IMR-90 (cell line): Measurements from ENCODE around the gene DRD5. TPM values are rescaled to one million over a fixed set of nuclear protein-coding genes. Genes with fewer than 3 reads are reported as not detected.

Experiments
- ATAC-seq: fragments of 200-7000 bp; cut with Tn5 transposase; 2 replicates; pipeline ENCODE4 v1.9.1; 2020; ENCODE audit warnings: low read depth, mild to moderate bottlenecking, moderate library complexity
- BruUV-seq: library from RNA; stranded (reverse); fragments of 400-500 nt; replicated peaks from 2 replicates; lab custom pipeline; 2021; lab: Mats Ljungman, UMichigan
- CTCF ChIA-PET: fragments of 300-600 bp; formaldehyde crosslinking; extraction: SDS; loops from one replicate; lab custom pipeline; 2021; ENCODE audit warnings: antibody characterized with exemption; lab: Yijun Ruan, JAX
- POLR2A ChIA-PET: fragments of 300-600 bp; sonication (Branson Sonifier 250); formaldehyde crosslinking; loops from one replicate; lab custom pipeline; 2022; ENCODE audit warnings: antibody characterized with exemption; ENCODE audit not compliant: unreplicated experiment; lab: Charles Lee
- DNase-seq: peaks from one replicate; pipeline ENCODE4 v3.0.0; 2013
- H2AFZ ChIP-seq: replicated peaks from 2 replicates; pipeline ENCODE3; 2013; ENCODE audit warnings: low read length, mild to moderate bottlenecking; ENCODE audit not compliant: poor library complexity
- H2AK5ac ChIP-seq: 2 replicates; pipeline ENCODE4 v1.6.1; 2013; ENCODE audit warnings: low read depth, low read length, inconsistent platforms
- H2AK9ac ChIP-seq: replicated peaks from 2 replicates; pipeline ENCODE3; 2013; ENCODE audit warnings: mild to moderate bottlenecking, low read depth, low read length, moderate library complexity; ENCODE audit not compliant: poor library complexity
- H2BK120ac ChIP-seq: 2 replicates; pipeline ENCODE4 v1.6.1; 2013; ENCODE audit warnings: low read depth, low read length, inconsistent platforms
- H2BK15ac ChIP-seq: 3 replicates; pipeline ENCODE4 v1.6.1; 2013; ENCODE audit warnings: low read depth, low read length, inconsistent platforms
- H2BK20ac ChIP-seq: 2 replicates; pipeline ENCODE4 v1.6.1; 2013; ENCODE audit warnings: low read depth, mild to moderate bottlenecking, inconsistent platforms, low read length, moderate library complexity
- H2BK5ac ChIP-seq: 2 replicates; pipeline ENCODE4 v1.6.1; 2013; ENCODE audit warnings: mild to moderate bottlenecking, low read depth, low read length, inconsistent platforms; ENCODE audit not compliant: poor library complexity, severe bottlenecking
- H3K14ac ChIP-seq: replicated peaks from 2 replicates; pipeline ENCODE4 v1.6.1; 2013; ENCODE audit warnings: low read depth, low read length, inconsistent platforms
- H3K18ac ChIP-seq: 2 replicates; pipeline ENCODE4 v1.6.1; 2013; ENCODE audit warnings: low read depth, low read length, control low read depth
- H3K23ac ChIP-seq: 2 replicates; pipeline ENCODE4 v1.6.1; 2013; ENCODE audit warnings: low read depth, low read length, inconsistent platforms
- H3K27ac ChIP-seq: 2 replicates; pipeline ENCODE4 v1.5.1; 2013; ENCODE audit warnings: mild to moderate bottlenecking, control low read depth, low read length; ENCODE audit not compliant: insufficient read depth
- H3K27me3 ChIP-seq: 2 replicates; pipeline ENCODE4 v1.6.1; 2013; ENCODE audit warnings: low read length; ENCODE audit not compliant: control insufficient read depth, insufficient read depth
- H3K36me3 ChIP-seq: 2 replicates; pipeline ENCODE4 v1.6.1; 2013; ENCODE audit warnings: low read length, mixed read lengths; ENCODE audit not compliant: control insufficient read depth, insufficient read depth
- H3K4ac ChIP-seq: 2 replicates; pipeline ENCODE4 v1.6.1; 2013; ENCODE audit warnings: low read depth, low read length, inconsistent platforms
- H3K4me1 ChIP-seq: 2 replicates; pipeline ENCODE4 v1.6.1; 2013; ENCODE audit warnings: low read length, mixed read lengths; ENCODE audit not compliant: control insufficient read depth, insufficient read depth
- H3K4me2 ChIP-seq: 2 replicates; pipeline ENCODE4 v1.6.1; 2013; ENCODE audit warnings: low read depth, mild to moderate bottlenecking, control low read depth, low read length, moderate library complexity
- H3K4me3 ChIP-seq: 2 replicates; pipeline ENCODE4 v1.5.1; 2013; ENCODE audit warnings: low read depth, mild to moderate bottlenecking, control low read depth, low read length, moderate library complexity; ENCODE audit not compliant: insufficient read depth
- H3K56ac ChIP-seq: 2 replicates; pipeline ENCODE4 v1.6.1; 2013; ENCODE audit warnings: low read length, inconsistent platforms; ENCODE audit not compliant: insufficient read depth; ENCODE audit errors: extremely low read depth
- H3K79me1 ChIP-seq, 2 experiments: 2 replicates each; pipeline ENCODE4 v1.6.1; 2013; ENCODE audit warnings: low read length in 2 of 2, inconsistent platforms in 1 of 2, low read depth in 1 of 2
- H3K9ac ChIP-seq: 2 replicates; pipeline ENCODE4 v1.6.1; 2013; ENCODE audit warnings: low read depth, low read length, control low read depth
- H3K9me1 ChIP-seq: 2 replicates; pipeline ENCODE4 v1.6.1; 2013; ENCODE audit warnings: low read length, inconsistent platforms; ENCODE audit not compliant: insufficient read depth
- H3K9me3 ChIP-seq: 2 replicates; pipeline ENCODE4 v1.6.1; 2013; ENCODE audit warnings: low read length; ENCODE audit not compliant: control insufficient read depth, insufficient read depth
- H4K20me1 ChIP-seq: 2 replicates; pipeline ENCODE4 v1.6.1; 2013; ENCODE audit warnings: low read length, inconsistent platforms; ENCODE audit not compliant: insufficient read depth
- H4K5ac ChIP-seq: 2 replicates; pipeline ENCODE4 v1.6.1; 2013; ENCODE audit warnings: mild to moderate bottlenecking, low read depth, low read length, control low read depth
- H4K8ac ChIP-seq, 2 experiments: 2 replicates each; pipeline ENCODE4 v1.6.1; 2013; ENCODE audit warnings: low read depth in 2 of 2, low read length in 2 of 2, control low read depth in 1 of 2, inconsistent platforms in 1 of 2
- H4K91ac ChIP-seq: 2 replicates; pipeline ENCODE4 v1.6.1; 2013; ENCODE audit warnings: low read depth, low read length, inconsistent platforms; ENCODE audit not compliant: insufficient read depth
- BHLHE40 ChIP-seq: fragments of 150-350 bp; IDR thresholded peaks from 2 replicates; pipeline ENCODE4 v1.6.1; 2016; ENCODE audit warnings: mild to moderate bottlenecking, low read depth, low read length
- CEBPB ChIP-seq: IDR thresholded peaks from 2 replicates; pipeline ENCODE4 v1.6.1; 2012; ENCODE audit warnings: low read depth, low read length, improper control_type of control experiment
- CHD1 ChIP-seq: IDR thresholded peaks from 2 replicates; pipeline ENCODE4 v1.6.1; 2012; ENCODE audit warnings: low read depth, low read length, improper control_type of control experiment
- CTCF ChIP-seq: conservative IDR thresholded peaks from 2 replicates; pipeline ENCODE4 v1.5.1; 2012; ENCODE audit warnings: mild to moderate bottlenecking, low read depth, low read length, improper control_type of control experiment
- FOS ChIP-seq: fragments of 150-350 bp; IDR thresholded peaks from 2 replicates; pipeline ENCODE4 v1.6.1; 2016; ENCODE audit warnings: low read depth, low read length
- MAFK ChIP-seq: IDR thresholded peaks from 2 replicates; pipeline ENCODE4 v1.6.1; 2012; ENCODE audit warnings: low read depth, low read length, improper control_type of control experiment
- MAZ ChIP-seq: IDR thresholded peaks from 2 replicates; pipeline ENCODE4 v1.6.1; 2012; ENCODE audit warnings: low read depth, mild to moderate bottlenecking, low read length, improper control_type of control experiment, moderate library complexity, borderline replicate concordance
- MXI1 ChIP-seq: IDR thresholded peaks from 2 replicates; pipeline ENCODE4 v1.6.1; 2012; ENCODE audit warnings: low read depth, mild to moderate bottlenecking, low read length, moderate library complexity, borderline replicate concordance
- POLR2A ChIP-seq: IDR thresholded peaks from 2 replicates; pipeline ENCODE4 v1.6.1; 2012; ENCODE audit warnings: mild to moderate bottlenecking, low read depth, low read length
- RAD21 ChIP-seq: IDR thresholded peaks from 2 replicates; pipeline ENCODE4 v1.6.1; 2012; ENCODE audit warnings: low read length, improper control_type of control experiment
- RCOR1 ChIP-seq: IDR thresholded peaks from 2 replicates; pipeline ENCODE4 v1.6.1; 2012; ENCODE audit warnings: mild to moderate bottlenecking, low read length, improper control_type of control experiment; ENCODE audit not compliant: insufficient replicate concordance
- RFX5 ChIP-seq: IDR thresholded peaks from 2 replicates; pipeline ENCODE4 v1.8.0; 2012; ENCODE audit warnings: low read depth, mild to moderate bottlenecking, low read length, moderate library complexity
- SMC3 ChIP-seq: fragments of 150-350 bp; IDR thresholded peaks from 2 replicates; pipeline ENCODE4 v1.6.1; 2016; ENCODE audit warnings: low read depth, mild to moderate bottlenecking, antibody characterized with exemption, low read length, moderate library complexity
- USF2 ChIP-seq: fragments of 150-350 bp; IDR thresholded peaks from 2 replicates; pipeline ENCODE4 v1.6.1; 2017; ENCODE audit warnings: mild to moderate bottlenecking, antibody characterized with exemption, low read length, low read depth
- WGBS, 2 experiments: methylation state at CpG; one replicate each; pipeline versions ENCODE4 v1.1.5 to v1.1.7; 2013; ENCODE audit warnings: missing lambda C conversion rate in 2 of 2; ENCODE audit not compliant: insufficient read length in 1 of 2; ENCODE audit errors: extremely low coverage in 2 of 2; 5-methylcytosine and 5-hydroxymethylcytosine counted together
- dilution Hi-C: fragments of 300-500 bp; cut with HindIII; formaldehyde crosslinking; loops from one replicate; pipeline ENCODE4 v1.14.3; 2018; ENCODE audit warnings: low sequenced_read_pairs; ENCODE audit not compliant: unreplicated experiment
- in situ Hi-C: fragments of 300-500 bp; cut with MboI; formaldehyde crosslinking; loops from 3 replicates; pipeline ENCODE4 v1.14.3; 2019; ENCODE audit warnings: low sequenced_read_pairs, inconsistent platforms, mixed read lengths
- intact Hi-C: fragments of 100-400 bp; cut with micrococcal nuclease; formaldehyde crosslinking; loops from 2 replicates; pipeline ENCODE4 v1.10.0; 2022
- polyA plus RNA-seq, 3 experiments: library from polyadenylated mRNA; depleted of rRNA; stranded (reverse); fragments of >200 nt; gene quantifications; 2 replicates each; pipeline ENCODE4 v1.2.3, GENCODE V29; 2012; ENCODE audit warnings: low replicate concordance in 1 of 3
- total RNA-seq: library from RNA; depleted of rRNA; stranded (reverse); fragments of >200 nt; gene quantifications from 2 replicates; pipeline ENCODE4 v1.2.3, GENCODE V29; 2012
- TF ChIP-seq, protein P1 (sequence below): fragments of 150-350 bp; IDR thresholded peaks from 2 replicates; pipeline ENCODE4 v1.6.1; 2016; ENCODE audit warnings: low read depth, mild to moderate bottlenecking, low read length, moderate library complexity, borderline replicate concordance

The DRD5 gene
- total and polyA plus RNA-seq, 2 of the 4 experiments (the other 2 are of a cell fraction), result not detected

DNA sequence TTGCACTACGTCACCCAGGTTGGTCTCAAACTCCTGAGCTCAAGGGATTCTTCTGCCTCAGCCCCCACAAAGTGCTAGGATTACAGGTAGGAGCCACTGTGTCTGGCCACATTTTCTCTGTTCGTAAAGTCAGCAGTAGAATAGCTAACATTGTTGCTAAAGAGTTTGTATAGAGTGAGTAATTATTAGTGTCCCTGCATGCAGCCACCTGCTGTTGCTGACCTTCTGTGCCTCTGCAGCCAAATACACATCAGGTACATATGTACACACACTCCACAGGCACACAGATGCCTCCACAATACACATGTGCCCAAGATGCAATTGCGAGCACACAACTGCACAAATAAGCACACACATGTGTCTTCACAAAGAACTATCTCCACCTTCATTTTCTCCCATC lies 10.9 kb downstream of the DRD5 start:
- H3K4me3 ChIP-seq, result no peak overlapping the region
- no peak overlapping the region for H2BK15ac ChIP-seq
- ATAC-seq (no peak), DNase-seq (no peak)
- dilution Hi-C loops (no loop called here), intact Hi-C loops (no loop called here), in situ Hi-C loops (no loop called here)
- ChIA-PET POLR2A (no interaction called here), CTCF (no interaction called here)
- H4K91ac ChIP-seq, result no peak overlapping the region
- no peak overlapping the region for H3K27ac ChIP-seq
- no peaks in the 10 kb centered on the region for H3K36me3 ChIP-seq
- no peak overlapping the region for H2BK5ac ChIP-seq
- no TSS peak for BruUV-seq
- no peak for TF ChIP-seq SMC3
- no peak for TF ChIP-seq CEBPB
- no peak for TF ChIP-seq FOS
- no peak for TF ChIP-seq CHD1
- TF ChIP-seq USF2, result no peak
- TF ChIP-seq RCOR1, result no peak
- TF ChIP-seq RAD21, result no peak
- no peak for TF ChIP-seq MAFK
- no peak for TF ChIP-seq CTCF
- TF ChIP-seq, protein P1, sequence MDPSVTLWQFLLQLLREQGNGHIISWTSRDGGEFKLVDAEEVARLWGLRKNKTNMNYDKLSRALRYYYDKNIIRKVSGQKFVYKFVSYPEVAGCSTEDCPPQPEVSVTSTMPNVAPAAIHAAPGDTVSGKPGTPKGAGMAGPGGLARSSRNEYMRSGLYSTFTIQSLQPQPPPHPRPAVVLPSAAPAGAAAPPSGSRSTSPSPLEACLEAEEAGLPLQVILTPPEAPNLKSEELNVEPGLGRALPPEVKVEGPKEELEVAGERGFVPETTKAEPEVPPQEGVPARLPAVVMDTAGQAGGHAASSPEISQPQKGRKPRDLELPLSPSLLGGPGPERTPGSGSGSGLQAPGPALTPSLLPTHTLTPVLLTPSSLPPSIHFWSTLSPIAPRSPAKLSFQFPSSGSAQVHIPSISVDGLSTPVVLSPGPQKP, result no peak
- TF ChIP-seq MXI1, result no peak
- TF ChIP-seq BHLHE40, result no peak
- no peak for TF ChIP-seq POLR2A
- no peak for TF ChIP-seq MAZ
- no peak for TF ChIP-seq RFX5
- H3K56ac ChIP-seq, result no peak overlapping the region
- no peaks in the 10 kb centered on the region for H3K9me1 ChIP-seq
- H2AFZ ChIP-seq, result no peak overlapping the region
- no peak overlapping the region for H4K5ac ChIP-seq
- H3K14ac ChIP-seq, result no peak overlapping the region
- 83% methylated on average over 1 of the region's 3 CpGs; no CpG with 5 or more reads in 1 of the 2 experiments for WGBS, 2 experiments
- no peak overlapping the region for H2BK20ac ChIP-seq
- H2AK9ac ChIP-seq, result no peak overlapping the region
- no peak overlapping the region for H3K23ac ChIP-seq
- H3K27me3 ChIP-seq, result no peaks in the 10 kb centered on the region
- no peak overlapping the region for H2AK5ac ChIP-seq
- H3K9ac ChIP-seq, result no peak overlapping the region
- no peak overlapping the region for H3K18ac ChIP-seq
- peaks cover 3% of the 10 kb centered on the region; the same call in 1 of the 2 replicates for H3K9me3 ChIP-seq
- H3K79me1 ChIP-seq, result no peaks in the 10 kb centered on the region
- no peak overlapping the region for H4K8ac ChIP-seq
- H3K4me2 ChIP-seq, result no peak overlapping the region
- no peaks in the 10 kb centered on the region for H4K20me1 ChIP-seq
- no peaks in the 10 kb centered on the region for H3K4me1 ChIP-seq
- H2BK120ac ChIP-seq, result no peak overlapping the region
- H3K4ac ChIP-seq, result no peak overlapping the region
